SK-MEL-5 (cell line): ENCODE measurements around the gene SMIM29. TPM values are rescaled to one million over a fixed set of nuclear protein-coding genes. Genes with fewer than 3 reads are reported as not detected.

ENCODE experiments used
- DNase-seq: peaks from one replicate; pipeline ENCODE4 v3.0.0-alpha.2; 2016; ENCODE audit warnings: low read depth, low spot score
- in situ Hi-C: cut with HindIII; loops from 2 replicates; pipeline ENCODE4 v1.10.0; 2016; ENCODE audit warnings: low sequenced_read_pairs, high pct_unique_total_duplicates, low pct_unique_long_range_greater_than_20kb
- total RNA-seq: library from RNA; depleted of rRNA; stranded (reverse); fragments of >200 nt; shearing (Covaris generic); gene quantifications from 2 replicates; pipeline ENCODE4 v1.2.3, GENCODE V29; 2014

Gene SMIM29
- total RNA-seq, 1 experiment from 2014 or later = 66.6 TPM

GRCh38 chr6:34243901-34244884 lies 4.6 kb downstream of the SMIM29 start:
- in situ Hi-C loops = no loop called here

GRCh38 chr6:34243131-34243771 lies 5.6 kb downstream of the SMIM29 start:
- DNase-seq = no peak
- in situ Hi-C loops = no loop called here

More at GRCh38 chr6:34243901-34244884, 4.6 kb downstream of the SMIM29 start:
- DNase-seq = peak; percentile 74

- no peak for DNase-seq
- in situ Hi-C loops = no loop called here
Observed at GRCh38 chr6:34242252-34243130, 6.3 kb downstream of the SMIM29 start.

GRCh38 chr6:34241351-34242215 lies 7.2 kb downstream of the SMIM29 start:
- in situ Hi-C loops = no loop called here

GRCh38 chr6:34240329-34241248 lies 8.2 kb downstream of the SMIM29 start:
- in situ Hi-C loops = no loop called here
- DNase-seq = no peak

More at GRCh38 chr6:34241351-34242215, 7.2 kb downstream of the SMIM29 start:
- DNase-seq = no peak

GRCh38 chr6:34239893-34240292 lies 8.9 kb downstream of the SMIM29 start:
- in situ Hi-C loops = no loop called here
- no peak for DNase-seq

- no peak for DNase-seq
- in situ Hi-C loops = no loop called here
Observed at GRCh38 chr6:34239500-34239825, 9.3 kb downstream of the SMIM29 start.

- no peak for DNase-seq
- in situ Hi-C loops = no loop called here
Observed at GRCh38 chr6:34238585-34239499, 10.0 kb downstream of the SMIM29 start.

- in situ Hi-C loops = no loop called here
- no peak for DNase-seq
Observed at GRCh38 chr6:34237722-34238584, 10.9 kb downstream of the SMIM29 start.

- in situ Hi-C loops = no loop called here
- DNase-seq = no peak
Observed at GRCh38 chr6:34237316-34237721, 11.5 kb downstream of the SMIM29 start.

GRCh38 chr6:34236443-34237315 lies 12.1 kb downstream of the SMIM29 start, which contains the start of gene HMGA1:
Gene HMGA1, plus strand, starts transcription at chr6:34236873. Its CDS starts 3,908 bp downstream, at chr6:34240781.
- DNase-seq = peak; percentile 77
- in situ Hi-C loops = no loop called here

- in situ Hi-C loops = no loop called here
- DNase-seq = no peak
Observed at GRCh38 chr6:34236131-34236442, 12.7 kb downstream of the SMIM29 start.

GRCh38 chr6:34235307-34236130 lies 13.3 kb downstream of the SMIM29 start:
- no peak for DNase-seq
- in situ Hi-C loops = no loop called here
